HG02759 (cell line): Measurements from ENCODE around the gene CCL25.
"Not testable (repeated sequence)": the region's sequence is repeated elsewhere in the genome, so short reads cannot be mapped to it uniquely, and the experiment has no call there.

Source experiments
- ATAC-seq: cut with Tn5 transposase; IDR thresholded peaks from one replicate; pipeline ENCODE4 v1.9.1; 2021; ENCODE audit warnings: mild to moderate bottlenecking, moderate library complexity; ENCODE audit not compliant: unreplicated experiment

Gene CCL25, protein sequence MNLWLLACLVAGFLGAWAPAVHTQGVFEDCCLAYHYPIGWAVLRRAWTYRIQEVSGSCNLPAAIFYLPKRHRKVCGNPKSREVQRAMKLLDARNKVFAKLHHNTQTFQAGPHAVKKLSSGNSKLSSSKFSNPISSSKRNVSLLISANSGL

DNA sequence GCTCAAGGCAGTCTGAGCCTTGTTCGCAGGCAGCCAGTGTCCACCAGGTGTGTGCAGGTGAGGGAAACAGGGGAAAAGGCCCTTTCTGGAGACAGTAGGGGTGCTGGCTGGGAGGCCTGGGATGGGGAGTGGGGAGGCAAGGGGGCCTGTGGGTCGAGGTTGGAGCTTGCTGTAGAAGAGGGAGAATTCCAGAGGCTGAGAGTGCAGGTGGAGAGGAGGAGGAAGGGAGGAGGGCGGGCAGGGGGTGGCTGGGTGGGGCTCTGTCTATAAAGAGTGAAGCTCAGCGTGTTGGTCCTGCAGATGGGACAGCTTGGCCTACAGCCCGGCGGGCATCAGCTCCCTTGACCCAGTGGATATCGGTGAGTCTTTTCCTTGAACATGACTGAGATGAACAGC is at the start of gene CCL25:
Gene CCL25 (plus strand): TSS at position 297 of the 396 bp plus-strand sequence. CDS start 290 bp downstream, outside the sequence.
- ATAC-seq: no peak

DNA sequence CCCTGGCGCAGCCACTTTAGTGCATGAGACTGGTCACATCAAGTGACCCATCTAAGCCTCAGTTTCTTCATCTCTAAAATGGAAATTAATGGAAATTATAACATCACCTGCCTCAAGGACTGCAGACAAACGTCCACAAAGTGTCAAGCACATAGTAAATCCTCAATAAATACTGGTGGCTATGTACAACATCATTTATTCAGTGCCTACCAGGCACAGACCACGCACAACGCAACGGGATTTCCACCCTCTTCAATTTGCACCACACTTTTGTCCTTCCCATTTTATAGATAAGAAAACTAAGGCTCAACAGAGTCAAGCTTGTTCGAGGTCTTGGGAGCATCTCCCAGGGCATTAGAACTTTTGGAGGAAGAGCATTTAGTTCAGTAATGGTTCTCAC is 48.6 kb upstream of the CCL25 start:
- no peak for ATAC-seq

DNA sequence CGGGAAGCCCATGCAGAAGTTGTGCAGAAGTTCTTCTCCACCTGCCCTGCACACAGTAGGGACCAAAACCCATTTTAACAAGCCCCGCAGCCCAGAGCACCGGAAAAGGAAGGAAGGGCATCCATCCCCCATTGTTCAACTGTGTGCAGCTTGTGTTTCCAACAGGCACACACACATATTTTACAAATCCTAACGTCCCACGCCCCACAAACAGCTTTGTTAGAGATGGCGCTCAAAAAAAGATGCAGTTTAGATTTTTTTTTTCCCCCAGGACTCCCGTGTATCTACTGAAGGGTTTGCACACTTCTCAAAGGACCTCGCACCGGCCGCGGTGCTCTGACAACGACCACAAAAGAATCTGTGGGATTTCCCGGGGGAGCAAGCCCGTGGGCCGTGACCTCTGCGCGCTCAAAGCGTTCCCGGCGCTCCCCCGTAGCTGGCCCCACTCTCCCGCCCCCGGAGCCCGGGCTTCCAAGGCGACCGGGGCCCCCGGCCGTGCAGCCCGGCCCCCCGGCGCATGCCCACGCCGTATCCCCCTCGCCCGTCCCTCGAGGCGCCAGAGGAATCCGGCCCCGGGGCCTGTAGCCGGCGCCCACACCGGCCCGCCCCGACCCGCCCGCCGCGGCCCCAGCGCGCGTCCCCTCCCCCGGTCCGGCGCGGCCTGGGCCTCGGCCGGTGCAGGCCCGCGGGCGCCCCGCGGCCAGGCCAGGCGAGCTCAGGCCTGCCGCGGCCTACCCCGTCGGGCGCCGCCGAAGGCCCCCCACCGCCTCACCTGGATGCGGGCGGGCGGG is 47.6 kb upstream of the CCL25 start:
- ATAC-seq: peak; percentile 42

DNA sequence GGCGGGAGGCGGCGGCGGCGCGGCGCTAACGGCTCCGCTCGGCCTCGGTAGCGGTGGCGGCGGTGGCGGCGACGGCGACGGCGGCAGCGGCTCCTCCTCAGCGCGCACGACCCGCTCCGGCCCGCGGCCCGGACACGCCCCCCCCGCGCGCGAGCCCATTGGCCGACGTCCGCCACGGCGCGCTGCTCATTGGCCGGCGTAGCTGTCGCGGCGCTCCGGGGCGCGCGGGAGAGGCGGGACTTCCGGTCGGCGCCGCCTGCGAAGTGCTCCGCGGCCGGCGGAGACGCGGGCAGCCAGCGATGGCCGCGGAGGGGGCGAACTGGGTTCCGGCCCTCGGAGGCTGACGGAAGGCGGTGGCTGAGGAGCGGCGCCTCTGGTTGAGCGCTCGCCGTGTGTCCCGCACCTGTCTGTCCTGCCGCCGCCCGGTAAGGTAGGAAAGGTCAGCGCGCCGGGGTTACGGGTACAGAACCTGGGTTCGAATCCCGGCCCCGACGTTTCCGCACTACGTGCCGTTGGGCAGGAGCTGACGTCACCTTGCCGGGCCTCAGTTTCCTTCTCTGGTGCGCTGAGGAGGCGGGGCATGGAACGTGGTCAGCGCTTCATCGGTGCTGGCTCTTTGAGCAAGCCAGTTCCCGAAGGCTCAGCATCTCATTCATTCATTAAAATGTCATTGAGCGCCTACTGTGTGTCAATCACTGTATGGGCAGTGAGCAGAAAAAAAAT is 46.9 kb upstream of the CCL25 start, which contains the start of gene ELAVL1:
Gene ELAVL1 (minus strand): TSS at position 108 of the 723 bp plus-strand sequence. CDS start 13,826 bp downstream, outside the sequence.
- peak; percentile 82 for ATAC-seq

DNA sequence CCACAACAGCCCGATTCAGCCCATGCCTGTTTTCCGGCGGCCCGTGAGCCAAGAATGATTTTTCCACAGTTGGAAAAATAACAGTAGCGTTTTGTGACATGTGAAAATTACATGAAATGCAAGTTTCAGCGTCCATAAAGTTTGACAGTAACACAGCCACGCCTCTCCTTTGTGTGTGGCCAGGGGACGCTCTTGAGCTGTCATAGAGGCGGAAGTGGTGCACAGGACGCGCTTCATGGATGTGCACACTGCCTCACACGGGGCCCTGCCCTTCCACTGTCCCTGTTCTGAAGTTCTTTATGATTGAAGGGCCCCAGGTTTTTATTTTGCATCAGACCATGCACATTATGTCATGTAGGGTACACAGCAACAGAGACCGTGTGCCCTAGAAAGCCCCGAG is 34.8 kb upstream of the CCL25 start:
- no peak for ATAC-seq

DNA sequence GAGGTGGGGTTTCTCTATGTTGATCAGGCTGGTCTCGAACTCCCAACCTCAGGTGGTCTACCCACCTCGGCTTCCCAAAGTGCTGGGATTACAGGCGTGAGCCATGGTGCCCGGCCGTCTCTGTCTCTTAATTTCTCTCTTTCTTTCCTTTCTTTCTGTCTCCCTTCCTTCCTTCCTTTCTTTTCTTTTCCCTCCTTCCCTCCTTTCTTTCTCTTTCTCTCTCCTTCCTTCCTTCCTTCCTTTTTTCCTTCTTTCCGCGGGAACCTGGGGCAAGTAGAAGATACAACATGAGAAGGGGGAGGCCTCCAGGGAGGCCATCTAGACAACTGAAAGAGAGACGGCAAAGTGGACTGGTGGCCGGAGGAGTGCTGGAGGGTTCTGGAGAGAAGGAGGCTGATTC is 31.9 kb upstream of the CCL25 start:
- no peak for ATAC-seq

DNA sequence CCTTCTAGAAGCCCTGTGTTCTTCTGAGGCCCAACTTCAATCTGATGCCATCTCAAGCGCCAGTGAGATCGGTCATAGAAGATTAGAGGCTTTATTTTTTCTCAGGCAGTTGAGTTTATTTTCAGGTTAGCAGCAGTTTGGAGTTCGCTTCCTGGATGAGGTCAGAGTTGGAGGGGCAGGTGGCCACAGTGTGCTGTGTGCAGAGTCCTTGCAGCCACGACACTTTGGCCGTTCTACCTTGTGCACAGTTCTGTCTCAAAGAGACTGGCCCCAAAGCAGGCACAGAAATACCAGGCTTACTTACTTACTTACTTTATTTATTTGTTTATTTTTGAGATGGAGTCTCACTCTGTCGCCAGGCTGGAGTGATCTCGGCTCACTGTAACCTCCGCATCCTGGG is 31.2 kb upstream of the CCL25 start:
- no peak for ATAC-seq

DNA sequence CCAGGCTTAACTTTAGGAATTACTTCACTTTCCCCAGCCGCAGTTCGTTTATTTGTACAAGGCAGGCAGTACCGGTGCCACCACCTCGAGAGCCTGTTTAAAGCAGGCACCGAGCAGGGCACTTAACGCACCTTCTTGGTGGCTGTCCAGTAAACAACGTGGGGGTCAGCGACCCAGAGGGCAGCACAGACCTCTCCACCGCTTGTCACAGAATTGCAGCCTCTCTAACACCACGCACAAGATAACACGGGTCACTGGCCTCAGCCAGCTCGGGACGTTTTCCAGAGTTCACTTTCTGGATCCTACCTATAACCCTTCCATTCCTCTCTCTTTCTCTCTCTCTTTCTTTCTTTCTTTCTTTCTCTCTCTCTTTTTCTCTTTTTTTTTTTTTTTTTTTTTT is 30.3 kb upstream of the CCL25 start:
- no peak for ATAC-seq

DNA sequence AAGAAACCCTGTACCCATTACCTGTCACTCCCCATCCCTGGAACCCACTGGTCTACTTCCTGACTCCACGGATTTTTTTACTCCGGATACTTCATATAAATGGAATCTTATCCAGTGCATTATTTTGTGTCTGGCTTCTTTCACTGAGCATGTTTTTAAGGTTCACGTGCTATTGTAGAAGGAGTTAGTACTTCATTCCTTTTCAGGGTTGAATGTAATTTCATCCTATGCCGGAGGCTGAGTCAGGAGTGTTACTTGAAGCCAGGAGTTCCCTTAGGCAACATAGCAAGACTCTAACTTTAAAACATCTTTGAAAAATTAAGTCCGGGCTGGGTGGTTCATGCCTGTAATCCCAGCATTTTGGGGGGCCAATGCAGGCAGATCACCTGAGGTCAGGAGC is 29.2 kb upstream of the CCL25 start:
- no peak for ATAC-seq

DNA sequence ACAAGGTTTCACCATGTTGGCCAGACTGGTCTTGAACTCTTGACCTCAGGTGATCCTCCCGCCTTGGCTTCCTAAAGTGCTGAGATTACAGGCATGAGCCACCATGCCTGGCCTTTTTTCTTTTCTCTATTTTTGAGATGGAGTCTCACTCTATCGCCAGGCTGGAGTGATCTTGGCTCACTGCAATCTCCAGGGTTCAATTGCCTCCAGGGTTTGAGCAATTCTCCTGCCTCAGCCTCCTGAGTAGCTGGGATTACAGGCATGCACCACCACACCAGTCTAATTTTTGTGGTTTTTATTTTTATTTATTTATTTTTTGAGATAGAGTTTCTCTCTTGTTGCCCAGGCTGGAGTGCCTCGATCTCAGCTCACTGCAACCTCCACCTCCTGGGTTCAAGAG is 28.3 kb upstream of the CCL25 start:
- ATAC-seq: not testable (repeated sequence)

DNA sequence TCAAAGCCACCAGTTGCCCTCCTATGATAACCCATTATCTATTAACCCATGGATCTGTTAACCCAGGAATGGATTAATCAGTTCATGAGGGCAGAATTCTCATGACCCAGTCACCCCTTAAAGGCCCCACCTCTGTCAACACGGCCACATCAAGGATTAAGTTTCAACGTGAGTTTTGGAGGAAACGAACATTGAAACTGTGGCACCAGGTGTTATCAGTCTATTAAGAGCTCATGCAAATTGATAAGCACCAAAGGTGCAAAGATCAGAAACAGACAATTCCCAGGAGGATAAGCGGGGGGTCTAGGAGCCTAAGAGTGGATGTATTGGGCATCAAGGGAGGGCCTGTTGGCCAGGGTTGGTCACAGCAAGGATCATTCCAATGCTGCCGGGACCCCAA is 27.2 kb upstream of the CCL25 start:
- no peak for ATAC-seq

DNA sequence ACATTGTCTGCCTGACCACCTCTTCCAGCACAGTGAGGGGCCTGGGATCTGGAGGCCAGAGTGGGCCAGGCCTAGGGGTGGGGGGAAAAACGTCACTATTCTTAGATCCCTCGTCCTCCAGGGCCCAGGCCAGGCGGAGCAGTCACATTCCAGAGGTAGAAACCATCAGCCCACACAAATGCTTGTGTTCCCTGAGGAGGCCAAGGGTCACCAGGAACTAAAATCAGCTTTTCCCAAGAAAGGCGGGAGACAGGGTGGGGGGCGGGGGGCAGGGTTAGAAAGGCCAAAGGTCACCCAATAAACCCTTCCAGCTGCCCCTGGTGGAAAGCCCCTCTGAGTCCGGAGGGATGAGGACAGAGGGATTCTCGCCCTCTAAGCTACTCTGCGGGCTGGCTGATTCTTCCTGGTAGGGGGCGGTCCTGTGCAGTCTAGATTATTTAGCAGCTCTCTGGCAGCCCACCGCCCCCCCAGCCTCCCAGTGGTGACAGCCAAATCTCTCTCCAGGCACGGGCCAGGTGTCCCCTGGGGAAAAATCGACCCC is 23.5 kb upstream of the CCL25 start:
- no peak for ATAC-seq

DNA sequence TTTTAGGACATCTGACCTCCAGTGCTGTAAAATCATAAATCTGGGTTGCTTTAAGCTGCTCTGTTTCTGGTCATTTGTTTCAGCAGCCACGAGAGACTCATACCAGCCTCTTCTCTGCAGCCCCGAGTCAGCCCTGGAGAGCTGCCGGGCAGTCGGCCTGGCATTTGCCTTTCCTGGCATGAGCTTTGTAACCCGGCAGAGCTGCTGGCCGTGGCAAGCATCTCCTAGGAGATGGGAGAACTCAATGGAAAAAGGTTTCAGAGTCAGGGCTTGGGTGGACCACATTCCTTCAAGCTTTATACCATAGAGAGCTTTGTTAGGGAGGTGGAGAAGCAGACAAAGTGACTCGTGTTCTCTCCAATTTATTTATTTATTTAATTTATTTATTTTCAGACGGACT is 21.6 kb upstream of the CCL25 start:
- no peak for ATAC-seq

DNA sequence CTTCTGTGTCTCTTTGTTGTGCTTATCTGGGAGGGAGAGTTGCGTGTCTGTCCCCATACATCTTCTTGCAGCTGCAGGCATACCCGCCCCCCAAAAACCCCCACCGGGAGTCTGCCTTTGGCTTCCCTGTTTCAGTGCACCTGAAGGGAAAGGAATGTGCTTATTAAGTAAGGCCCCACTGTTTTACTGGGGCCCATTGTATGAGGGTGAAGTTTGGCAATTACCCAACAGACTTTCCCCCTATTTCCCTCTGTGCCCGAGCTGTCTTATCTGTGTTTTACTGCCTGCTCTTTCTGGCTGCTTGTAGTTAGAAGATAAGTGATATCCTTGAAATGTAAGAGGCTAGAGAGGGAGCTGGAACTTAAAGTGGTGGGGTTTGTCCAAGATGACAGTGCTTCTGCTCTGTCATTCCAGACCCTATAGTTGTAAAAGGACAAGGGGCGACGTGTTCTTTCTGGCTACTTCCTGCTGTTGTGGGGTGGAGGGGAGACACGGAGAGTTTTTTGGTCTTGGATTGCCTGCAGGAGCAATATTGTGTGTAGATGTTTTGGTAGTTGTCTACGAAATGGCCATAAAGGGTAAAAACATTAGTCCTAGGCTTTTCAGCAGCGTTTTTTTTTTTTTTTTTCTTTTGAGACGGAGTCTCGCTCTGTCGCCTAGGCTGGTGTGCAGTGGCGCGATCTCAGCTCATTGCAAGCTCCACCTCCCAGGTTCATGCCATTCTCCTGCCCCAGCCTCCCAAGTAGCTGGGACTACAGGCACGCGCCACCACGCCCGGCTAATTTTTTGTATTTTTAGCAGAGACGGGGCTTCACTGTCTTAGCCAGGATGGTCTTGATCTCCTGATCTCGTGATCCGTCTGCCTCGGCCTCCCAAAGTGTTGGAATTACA is 19.0 kb upstream of the CCL25 start:
- not testable (repeated sequence) for ATAC-seq

DNA sequence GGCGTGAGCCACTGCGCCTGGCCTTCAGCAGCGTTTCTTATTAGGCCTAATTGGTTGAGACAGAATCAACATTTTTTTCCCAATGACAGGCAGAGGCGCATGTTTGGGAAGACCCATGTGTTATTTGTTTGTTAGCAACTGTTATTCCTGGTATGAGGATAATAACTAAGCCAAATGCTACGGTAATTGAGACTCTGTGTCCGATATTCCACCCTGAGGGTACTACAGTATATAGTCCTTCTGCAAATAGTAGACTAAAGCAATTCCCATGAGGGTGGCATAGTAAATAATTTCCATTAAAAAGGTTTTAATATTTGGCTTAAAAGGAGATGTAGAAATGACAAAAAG is 18.4 kb upstream of the CCL25 start:
- ATAC-seq: no peak

DNA sequence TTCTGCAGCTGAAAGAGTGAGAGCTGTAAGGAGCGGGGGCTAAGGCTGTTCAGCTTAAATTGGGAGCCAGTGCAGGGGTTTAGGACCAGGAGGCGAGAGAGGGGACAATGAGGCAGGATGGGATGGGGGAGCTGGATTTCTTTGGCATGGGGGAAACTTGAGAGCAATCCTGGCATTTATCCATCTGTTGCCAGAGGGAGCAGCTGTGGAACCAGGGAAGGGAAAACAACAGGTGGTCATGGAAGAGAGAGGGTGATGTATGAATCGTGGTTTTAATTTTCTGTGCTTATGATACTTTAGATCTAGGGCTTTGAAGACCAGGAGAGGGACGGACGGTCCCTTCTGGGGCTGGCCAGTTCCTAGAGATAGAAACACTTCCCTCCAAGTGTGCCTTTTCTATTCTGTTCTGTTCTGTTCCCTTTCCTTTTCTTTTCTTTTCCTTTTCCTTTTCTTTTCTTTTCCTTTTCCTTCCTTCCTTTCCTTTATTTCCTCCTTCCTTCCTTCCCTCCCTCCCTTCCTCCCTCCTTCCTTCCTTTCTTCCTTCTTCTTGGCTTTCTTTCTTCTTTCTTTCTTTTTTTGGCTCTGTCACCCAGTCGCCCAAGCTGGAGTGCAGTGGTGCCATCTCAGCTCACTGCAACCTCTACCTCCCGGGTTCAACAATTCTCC is 16.0 kb upstream of the CCL25 start:
- ATAC-seq: no peak

DNA sequence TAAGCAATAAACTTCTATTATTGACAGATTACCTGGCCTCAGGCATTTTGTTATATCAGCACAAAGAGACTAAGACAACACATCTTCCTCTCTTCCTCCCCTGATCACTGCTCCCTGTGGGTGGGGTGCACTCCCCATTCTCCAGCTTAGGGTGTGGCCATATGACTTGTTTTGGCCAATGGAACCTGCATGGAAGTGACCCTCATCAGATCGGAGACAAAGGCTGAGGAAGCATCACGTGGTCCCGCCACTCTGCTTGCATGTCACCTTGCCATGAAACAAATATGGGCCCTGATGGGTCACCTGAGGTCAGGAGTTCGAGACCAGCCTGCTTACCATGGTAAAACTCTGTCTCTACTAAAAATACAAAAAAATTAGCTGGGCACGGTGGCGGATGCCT is 13.7 kb upstream of the CCL25 start:
- ATAC-seq: no peak

DNA sequence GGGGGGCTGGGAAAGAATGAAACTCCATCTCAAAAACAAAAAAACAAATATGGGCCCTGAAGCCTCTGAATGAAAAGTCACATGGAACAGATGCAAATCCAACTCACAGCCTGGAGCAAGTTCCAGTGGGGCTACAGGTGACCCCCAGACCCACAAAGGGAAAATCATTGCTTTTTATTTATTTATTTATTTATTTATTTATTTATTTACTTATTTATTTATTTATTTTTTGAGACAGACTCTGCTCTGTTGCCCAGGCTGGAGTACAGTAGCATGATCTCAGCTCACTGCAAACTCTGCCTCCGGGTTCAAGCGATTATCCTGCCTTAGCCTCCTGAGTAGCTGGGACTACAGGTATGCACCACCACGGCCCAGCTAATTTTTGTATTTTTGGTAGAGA is 13.3 kb upstream of the CCL25 start:
- ATAC-seq: no peak

DNA sequence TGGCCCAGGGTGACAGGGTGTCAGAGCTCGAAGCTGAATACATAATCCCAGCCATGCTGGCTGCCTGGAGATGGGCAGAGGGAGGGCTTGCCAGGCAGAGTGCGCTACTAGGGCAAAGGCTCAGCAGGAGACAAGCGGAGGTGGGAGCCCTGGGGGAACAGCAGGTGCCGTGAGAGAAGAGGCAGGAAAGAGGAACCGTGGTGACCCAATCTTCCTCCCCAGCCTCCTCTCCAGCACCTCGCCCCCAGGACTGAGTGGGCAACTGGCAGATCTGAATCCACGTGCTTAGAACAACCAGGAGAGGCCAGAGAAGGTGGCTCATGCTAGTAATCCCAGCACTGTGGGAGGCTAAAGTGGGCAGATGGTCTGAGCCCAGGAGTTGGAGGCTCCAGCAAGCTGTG is 11.0 kb upstream of the CCL25 start:
- ATAC-seq: no peak

DNA sequence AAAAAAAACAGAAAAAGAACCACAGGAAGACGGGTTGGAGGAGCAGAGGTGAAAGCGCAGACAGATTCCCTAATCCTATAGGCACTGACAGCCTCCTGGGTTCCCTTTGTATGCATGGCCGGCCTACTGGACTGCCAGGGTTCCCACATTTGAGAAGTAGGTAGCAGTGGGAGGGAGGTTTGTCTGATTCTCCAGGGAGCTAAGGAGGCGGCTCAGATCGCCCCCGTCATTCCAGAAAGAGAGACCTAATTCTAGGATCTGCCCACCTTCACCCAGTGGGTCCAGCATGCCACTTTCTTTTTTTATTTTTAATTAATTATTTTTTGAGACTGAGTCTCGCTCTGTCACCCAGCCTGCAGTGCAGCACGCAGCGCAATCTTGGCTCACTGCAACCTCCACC is 9.7 kb upstream of the CCL25 start:
- no peak for ATAC-seq
